NCI-H187 treated with DMSO at 0.1 percent for 48 hours (cell line): ENCODE data around the gene SSU72.

Experiments
- DNase-seq: peaks from one replicate; lab custom pipeline; 2025; lab: John Stamatoyannopoulos, UW

SSU72 gene

DNA sequence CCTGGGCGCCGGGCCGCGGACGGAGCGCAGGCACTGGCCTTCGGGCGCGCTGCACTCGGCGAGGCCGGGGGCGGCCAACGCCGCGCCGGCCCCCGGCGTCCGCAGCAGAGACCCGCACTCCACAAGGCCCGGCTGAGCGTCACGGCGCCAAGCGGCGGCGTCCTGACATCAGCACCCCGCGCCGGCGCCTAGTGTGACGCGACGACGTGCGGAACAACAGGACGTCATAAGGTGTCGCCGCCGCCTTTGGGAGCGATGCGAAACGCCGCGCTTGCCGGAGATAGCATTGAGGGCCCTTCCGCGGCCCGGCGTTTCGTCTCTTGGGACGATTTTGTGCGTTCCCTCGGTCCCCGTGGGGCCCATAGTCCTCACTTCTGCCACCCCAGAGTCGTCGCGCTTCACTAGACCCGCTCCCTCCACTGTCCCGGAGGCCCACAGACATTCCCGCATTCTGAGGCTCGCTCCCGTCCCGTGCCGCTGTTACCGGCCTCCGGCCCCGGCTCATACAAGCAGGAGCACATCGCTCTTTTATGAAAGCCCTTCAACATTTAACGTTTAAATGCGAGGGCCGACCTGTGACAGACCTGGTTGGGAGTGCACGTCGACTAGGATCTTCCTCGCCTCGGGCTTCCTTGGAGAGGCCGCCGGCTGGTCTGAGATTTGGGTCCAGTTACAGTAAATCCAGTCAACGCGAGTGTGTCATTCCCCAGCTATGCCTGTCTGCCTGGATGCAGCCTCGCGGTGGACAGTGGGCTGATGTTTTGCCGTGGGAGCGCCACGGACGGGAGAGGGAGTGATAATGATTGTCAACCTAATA, at the start of gene SSU72:
SSU72 (minus strand) TSS at position 143 of the 817 bp plus-strand sequence. CDS start 306 bp downstream, outside the sequence.
- peak; percentile 56 for DNase-seq

DNA sequence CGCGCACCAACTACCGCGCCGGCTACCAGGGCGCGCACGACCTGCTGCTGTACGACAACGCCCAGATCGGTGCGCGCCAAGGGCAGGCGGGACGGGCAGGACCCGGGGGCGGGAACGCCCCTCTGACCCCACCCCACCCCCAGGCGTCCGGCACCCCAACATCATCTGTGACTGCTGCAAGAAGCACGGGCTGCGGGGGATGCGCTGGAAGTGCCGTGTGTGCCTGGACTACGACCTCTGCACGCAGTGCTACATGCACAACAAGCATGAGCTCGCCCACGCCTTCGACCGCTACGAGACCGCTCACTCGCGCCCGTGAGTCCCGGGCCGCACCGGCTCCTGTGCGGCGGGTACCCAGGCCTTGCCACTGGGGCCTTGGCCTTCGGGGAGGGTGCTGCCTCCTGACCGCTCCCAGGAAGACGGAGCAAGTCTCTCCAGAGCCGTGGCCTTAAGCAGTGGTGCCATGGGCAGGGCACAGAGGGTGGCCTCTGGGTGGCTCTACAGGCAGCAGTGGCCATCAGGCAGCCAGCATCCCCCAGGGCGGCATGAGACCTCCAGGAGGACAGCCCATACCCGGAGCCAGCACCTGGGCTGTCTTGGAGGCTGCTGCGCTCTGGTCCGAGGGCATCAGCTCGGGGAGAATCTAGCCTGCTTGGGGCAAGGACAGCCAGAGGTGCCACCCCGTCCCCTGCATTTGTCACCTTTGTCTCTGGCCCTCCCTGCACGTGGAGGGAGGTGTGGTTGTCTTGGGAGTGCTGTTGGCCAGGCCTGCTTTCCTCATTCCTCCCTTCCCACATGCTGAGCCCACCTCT, 49.2 kb upstream of the SSU72 start:
- no peak for DNase-seq

DNA sequence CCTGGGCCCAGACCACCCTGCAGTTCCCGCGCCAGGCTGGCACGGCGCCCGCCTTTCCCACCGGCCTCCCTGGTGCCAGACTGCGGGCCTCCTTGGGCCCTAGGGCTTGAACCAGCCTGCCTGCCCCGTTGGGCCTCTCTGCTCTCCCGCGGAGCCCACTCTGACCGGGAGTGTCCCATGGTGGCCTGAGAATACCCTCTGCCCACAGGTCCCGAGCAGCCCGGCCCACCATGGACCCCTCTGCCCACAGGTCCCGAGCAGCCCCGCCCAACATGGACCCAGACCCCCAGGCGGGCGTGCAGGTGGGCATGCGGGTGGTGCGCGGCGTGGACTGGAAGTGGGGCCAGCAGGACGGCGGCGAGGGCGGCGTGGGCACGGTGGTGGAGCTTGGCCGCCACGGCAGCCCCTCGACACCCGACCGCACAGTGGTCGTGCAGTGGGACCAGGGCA, 48.5 kb upstream of the SSU72 start:
- no peak for DNase-seq

DNA sequence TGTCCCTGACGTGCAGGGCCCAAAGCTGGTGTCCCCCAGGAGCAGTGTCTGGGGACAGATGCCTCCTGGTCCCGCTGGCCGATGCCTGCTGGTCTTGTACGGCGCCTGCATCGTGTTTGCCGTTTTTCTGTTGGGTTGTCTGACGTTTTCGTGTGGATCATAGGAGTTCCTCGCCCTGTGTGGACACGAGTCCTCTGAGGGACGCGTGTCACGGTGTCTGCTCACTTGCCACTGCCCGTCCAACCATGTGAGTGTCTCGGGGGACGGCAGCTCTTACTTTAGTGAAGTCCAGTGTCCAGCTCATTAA, 48.1 kb upstream of the SSU72 start:
- no peak for DNase-seq

DNA sequence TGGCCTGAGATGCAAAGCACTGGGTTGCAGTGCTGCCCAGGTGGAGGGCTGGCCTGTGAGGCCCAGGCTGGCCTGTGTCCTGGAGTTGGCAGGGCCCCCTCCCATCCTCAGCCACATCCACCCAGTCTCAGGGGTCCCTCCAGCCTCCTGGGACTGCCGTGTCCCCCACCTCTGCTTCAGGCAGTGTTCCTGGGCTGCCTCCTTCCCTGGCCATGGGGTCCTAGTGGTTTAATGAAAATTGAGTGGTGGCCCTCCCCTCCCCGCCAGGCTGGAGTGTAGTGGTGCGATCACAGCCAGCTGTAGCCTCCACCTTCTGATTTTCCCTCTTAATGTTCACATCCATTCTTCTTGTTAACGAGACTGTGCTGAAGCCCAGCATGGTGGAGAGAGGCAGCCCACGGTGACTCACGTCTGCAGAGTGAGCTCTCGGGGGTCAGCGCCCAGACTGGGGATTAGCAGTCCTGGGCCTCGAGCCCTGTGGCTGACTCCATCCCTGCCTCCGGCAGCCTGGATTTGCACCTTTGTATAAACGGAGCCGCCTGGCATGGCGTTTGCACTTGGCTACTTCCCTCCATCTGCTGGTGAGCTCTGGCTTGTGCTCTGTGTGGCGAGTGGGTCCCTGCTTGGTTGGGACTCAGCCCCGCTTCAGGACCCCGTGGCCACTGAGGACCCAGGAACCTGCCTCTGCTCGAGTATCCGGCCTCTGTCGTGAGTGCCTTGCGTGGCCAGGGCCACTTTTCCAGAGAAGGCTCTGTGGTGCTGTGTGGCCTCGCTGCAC, 47.5 kb upstream of the SSU72 start:
- DNase-seq, result no peak

DNA sequence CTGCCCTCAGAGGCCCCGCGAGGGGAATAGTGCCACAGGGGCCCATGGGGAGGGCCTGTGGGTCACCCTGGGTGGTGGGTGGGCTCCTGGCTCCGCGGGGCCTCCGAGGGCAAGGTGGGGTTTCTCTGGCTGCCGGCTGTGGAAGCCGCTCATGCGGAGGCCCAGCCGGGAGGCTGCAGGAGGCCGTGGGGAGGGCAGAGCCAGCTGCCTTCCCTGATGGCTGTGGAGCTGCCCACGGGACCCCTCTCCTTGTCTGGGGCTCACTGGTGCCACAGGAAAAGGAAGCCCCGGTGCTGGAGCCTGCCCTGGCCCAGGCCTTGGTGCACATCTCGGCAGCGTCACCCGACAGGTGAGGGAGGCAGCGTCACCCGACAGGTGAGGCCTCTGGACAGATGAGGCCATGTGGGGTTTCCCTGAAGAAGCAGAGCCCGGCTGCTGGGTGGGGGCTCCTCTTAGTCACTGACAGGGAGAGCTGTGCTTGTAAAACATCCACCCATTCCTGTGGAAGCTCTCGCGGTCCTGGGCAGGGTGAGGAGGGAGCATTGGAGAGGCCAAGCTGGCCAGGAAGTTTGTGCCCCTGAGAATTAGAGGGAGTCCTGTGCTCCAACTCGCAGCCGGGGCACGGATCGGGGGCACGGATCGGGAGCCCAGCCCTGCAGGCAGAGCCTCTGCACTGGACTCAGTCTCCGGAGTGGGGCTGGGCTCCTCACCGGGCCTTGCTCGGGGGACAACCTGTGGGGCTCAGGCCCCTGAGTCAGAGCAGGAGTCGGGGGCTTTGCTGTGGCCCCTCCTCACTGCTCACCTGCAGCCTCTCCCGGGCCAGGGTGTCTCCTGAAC, 46.7 kb upstream of the SSU72 start:
- no peak for DNase-seq

DNA sequence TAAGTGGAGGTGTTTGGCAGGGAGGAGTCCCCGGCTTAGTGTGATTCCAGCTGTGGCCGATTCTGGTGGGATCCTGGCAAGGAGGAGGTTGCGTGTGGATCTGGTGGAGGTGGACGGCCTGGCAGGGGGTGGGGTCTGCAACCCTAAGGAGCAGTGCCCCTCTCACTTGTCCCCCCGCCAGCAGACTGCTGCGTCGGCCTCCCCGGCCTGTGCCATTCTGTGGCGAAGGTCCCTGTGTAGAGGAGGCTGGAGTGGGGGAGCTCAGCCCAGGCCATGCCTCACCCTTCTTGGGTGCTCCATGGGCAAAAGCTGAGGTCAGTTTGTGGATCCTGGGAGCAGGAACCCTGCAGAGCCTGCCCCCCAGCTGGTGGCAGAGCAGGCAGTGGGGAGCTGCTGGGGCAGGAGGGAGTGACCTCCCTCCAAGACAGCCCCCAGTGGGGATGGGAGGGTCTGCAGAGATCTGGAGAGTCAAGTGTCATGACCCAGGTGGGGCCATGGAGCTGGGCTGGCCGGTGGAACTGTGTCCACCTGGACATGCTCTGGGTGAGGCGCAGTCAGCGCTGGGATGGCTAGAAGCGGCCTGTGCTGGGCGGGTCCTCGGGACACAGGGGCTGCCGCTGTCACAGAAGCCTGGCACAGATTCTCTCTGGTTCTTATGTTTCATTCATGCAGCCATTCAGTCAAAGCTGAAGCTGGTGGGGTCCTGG, 45.9 kb upstream of the SSU72 start:
- DNase-seq, result no peak

DNA sequence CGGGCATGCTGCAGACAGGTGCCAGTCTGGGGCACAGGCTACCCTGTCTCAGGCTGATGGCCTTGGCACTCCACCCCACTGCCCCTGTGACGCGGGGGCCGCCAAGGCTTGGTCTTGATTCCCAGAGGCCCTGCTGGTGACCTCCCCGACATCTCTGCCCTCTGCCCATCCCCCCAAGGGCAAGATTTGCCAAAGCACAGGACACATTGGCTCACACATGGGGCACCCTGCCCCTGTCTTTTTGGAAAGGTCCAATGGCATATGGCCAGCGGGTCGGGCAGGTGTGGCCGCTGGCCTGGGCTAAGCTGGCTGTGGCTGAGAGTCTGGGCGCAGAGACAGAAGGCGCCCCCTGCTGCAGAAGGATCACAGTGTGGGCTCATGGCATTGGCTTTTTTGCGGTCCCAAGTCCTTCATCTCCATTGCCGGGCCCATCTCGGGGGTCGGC, 45.3 kb upstream of the SSU72 start:
- DNase-seq, result no peak

DNA sequence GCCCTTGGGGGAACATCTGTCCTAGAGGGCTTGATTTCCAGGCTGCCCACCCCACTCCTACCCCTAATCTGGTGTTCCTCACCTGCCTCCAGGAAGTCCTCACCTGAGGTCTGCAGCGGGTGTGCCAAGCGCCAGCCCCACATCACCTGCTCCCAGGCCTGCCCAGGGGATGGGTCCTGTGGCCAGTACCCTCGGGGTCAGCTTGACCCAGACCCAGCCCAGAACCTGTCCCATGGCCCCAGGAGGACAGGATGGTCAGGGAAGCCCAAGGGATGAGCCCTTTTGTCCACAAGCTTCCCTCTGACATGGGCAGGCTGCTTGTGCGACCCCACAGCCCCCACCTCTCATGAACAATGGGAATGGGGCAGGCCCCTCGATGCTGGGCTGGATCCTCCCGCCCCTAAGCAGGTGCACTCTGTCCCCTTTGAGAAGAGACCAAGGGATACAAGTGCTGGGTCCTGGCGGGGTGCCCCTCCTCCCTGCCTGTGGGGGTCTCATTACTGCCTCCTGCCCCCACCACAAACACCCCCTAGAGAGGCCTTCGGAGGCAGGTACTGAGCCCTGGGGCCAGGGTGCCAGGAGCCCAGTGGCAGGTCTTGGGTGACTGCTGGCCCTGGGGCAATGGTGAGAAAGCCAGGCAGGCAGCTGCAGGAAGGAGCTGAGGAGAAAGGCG, 43.9 kb upstream of the SSU72 start:
- DNase-seq, result no peak

DNA sequence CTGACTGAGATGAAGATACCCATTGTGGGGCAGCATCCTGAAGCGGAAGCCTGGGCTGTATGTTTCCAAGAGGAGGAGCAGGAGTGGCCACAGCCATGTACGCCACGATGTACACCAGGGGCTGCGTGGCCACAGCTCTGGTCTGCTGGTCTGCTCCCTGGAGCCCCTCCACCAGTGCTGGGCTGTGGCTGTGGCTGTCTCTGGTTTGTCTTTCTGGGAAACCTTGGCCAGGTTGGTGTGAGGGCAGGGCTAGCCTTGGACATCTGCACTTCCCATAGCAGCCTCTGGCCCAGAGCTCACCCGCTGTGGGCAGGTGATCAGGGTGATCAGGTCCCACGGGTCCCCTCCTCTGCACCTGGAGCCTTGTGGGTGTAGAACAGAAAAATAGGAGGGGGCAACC, 43.3 kb upstream of the SSU72 start:
- no peak for DNase-seq

DNA sequence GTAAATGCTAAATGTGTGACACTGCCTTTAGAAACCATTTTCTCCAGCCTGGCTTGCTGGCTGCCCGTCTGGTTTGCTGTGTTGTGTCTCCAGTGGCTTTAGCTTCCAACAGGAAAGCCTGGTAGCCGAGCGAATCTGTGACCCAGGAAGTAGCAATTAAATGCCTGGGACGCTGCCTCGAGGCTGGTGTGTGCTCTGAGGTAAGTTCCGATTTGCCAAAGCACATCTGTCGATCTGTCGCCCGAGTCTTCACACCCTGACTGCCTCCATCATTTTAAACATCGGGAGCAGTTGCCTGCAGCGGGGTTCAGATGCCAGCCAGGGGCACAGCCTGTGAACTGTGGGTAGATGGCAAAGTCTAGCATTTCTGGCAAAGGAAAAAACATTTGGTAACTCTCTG, 42.9 kb upstream of the SSU72 start:
- no peak for DNase-seq

DNA sequence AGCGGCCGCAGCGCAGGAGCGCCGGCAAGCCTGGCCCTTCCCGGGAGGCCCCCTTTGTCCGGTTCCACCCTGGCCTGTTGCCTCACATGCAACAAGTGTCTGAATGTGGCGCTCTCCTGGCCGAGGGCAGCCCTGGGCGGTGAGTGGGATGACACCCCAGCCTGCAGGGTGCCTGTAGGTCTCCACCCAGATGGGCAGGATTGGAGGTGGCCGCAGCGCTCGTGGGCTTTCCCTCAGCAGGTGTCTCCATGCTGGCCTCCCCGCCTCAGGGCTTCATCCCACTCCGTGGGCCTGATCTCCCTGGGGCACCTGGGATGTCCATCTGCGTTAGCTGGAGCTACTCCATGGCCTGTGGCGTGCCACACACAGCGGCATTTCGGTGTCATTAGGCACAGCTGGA, 42.2 kb upstream of the SSU72 start:
- DNase-seq, result no peak

DNA sequence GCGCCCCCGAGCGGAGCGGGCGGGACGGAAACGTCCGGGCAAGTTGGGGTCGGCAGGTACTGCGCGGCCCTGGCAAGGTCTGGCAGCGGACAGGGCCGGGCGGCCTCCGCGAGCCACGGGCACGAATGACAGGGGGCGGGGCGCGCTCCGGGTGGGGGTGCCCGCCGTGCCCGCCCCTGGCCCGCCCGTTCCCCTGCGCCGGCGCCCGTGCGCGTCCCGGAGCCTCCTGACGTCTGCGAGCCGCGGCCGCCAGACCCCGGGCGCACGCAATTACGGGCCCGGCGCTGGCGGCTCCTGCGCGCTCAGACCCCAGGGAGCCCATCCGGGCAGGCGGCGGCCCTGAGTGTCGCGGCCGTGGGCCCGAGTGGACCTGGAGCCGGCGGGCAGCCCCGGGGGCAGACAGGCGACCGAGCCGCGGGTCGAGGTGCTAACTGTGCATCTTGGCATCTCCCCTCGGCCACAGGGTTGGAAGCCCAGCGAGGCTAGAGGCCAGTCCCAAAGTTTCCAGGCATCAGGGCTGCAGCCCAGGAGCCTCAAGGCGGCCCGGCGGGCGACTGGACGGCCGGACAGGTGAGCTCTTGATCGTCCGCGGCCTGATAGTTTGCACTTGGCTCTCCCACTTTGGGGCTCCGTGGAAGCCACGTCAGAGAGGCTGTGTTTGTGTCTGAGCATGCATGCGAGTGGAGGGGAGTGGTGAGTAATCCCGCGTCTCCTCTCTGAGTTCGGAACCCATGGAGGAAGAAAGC, 41.6 kb upstream of the SSU72 start:
- DNase-seq, result no peak

DNA sequence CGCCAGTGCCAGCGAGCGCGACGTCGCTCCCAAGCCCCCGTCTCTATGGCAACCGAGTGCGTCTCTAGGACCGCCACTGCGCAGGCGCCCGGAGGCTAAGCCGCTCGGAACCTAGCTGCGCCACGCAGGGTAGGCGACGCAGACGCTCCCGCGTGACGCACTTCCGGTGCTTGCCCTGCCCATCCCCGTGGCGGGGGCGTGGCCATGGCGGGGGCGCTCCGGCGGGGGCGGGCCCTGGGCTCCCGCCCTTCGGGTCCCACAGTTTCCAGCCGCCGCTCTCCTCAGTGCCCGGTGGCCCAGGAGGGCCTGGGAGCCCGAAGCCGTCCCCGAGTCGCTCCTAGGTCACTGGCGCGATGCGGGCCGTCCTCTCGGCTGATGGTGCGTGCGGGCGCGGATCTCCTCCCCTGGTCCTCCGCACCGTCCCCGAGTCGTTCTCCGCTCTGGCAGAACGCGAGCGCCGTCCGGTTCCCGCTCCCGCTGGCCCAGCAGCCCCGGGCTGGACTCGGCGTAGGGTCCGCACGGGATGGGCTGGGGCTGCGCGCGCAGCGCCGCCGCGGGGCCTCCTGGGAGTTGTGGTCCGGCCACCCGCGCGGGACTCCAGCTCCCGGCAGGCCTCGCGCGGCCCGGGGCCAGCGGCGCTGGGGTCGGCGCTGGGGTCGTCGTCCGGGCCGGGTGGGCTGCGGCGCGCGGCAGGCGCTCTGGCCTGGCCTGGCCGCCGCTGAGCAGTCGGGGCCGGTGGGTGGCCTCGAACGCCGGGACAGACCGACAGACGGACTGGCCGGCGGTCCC, 40.8 kb upstream of the SSU72 start, which contains the start of gene MIB2:
MIB2 (plus strand) TSS at position 245 of the 789 bp plus-strand sequence. CDS start 7,953 bp downstream, outside the sequence.
- DNase-seq, result peak; percentile 91

DNA sequence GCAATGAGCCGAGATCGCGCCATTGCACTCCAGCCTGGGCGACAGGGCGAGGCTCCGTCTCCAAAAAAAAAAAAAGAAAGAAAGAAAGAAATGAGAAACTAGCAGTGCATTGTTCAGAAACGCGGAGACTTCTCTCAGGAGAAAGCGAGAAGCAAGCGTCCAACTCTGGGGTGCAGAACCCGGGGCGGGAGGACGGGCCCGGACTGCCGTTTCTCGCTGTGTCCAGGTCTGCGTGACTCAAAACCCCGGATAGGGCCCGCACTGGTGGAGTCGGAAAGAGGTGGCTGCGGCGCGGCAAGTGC, 40.2 kb upstream of the SSU72 start:
- DNase-seq, result no peak

DNA sequence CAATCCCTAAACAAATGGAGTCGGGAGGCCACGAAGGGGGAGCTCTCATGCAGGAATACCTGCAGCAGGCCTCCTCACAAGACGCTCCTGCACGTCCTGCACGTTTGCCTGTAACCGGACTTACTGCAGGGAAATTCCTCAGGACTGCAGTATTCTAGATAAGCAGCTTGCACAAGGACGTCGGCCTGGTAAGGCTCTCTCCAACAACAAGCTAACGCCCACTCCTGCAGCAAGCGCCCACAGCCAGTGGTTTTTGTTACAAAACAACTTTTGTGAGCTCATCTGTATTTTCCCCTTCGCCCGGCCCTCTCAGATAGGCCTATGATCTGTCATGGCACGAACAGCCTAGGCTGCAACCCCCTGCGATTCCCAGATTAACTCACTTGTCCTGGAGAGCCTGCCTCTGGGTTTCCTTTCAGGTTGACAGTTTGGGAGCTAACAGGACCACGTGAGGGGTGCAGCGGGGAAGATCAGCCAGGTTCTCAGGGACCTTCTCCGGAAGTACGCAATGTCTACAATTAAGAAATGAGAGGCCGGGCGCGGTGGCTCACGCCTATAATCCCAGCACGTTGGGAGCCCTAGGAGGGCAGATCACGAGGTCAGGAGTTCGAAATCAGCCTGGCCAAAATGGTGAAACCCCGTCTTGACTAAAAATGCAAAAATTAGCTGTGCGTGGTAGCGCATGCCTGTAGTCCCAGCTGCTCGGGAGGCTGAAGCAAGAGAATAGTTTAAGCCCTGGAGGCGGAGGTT, 39.7 kb upstream of the SSU72 start:
- no peak for DNase-seq

DNA sequence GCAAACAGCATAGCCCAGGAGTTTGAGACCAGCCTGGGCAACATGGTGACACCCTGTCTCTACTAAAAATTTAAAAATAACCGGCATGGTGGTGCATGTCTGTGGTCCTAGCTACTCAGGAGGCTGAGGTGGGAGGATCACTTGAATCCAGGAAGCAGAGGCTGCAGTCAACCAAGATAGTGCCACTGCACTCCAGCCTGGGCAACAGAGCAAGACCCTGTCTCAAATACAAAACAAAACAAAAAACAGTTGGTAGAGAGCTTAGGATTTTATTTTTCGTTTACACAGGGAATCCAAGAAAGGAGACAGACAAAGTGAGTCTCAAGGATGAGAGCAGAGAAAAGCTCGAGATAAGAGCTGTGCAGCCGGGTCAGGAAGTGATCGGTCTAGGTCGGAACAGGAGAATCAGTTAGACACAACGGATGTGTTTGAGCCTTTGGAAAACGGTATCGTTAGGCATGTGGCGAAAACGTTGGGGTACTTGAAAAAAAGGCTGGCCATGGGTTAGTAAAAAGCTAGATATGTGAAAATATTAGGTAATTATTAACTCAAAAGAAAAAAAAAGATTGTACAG, 38.9 kb upstream of the SSU72 start:
- DNase-seq, result no peak

DNA sequence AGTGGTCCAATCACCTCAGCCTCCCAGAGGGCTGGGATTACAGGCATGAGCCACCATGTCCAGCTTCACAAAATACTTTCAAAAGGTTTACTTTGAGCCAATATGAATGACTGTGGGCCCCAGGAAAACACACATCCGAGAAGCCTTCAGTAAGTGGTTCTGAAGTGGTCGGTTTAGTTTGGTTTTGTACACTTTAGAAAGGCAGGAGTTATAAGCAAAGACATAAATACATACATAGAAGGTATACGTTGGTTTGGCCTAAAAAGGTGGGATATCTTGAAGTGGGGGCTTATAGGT, 37.4 kb upstream of the SSU72 start:
- no peak for DNase-seq
